ENCODE results near the gene HCFC1. TPM values are rescaled to one million over a fixed set of nuclear protein-coding genes. Genes with fewer than 3 reads are reported as not detected.

Gene HCFC1
- polyA plus RNA-seq, 5 donors: 26.7 to 48.5 (median 31.9) TPM

DNA sequence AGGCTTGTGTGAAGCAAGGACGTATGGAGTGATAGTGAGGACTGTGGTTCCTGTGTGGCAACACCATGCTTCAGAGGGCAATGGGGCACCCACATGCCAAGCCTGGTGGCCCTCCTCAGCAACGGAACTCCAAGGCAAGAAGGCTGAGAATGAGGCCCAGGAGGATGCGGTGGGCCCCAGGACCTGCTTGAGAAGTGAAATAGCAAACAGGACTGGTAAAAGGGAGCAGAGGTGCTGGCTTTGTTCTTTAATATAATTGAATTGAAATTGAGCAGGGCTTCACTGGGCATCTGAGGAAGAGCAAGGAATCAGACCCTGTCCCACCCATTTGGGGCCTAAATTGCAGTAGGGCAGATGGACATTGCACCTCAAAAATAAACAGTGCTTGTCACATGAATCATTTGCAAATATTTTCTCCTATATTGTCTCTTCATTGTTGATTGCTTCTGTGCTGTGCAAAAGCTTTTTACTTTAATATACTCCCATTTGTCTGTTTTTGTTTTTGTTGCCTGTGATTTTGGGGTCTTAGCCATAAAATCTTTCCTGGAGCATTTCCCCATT lies 3.2 kb upstream of the HCFC1 start:
- no peak for DNase-seq

DNA sequence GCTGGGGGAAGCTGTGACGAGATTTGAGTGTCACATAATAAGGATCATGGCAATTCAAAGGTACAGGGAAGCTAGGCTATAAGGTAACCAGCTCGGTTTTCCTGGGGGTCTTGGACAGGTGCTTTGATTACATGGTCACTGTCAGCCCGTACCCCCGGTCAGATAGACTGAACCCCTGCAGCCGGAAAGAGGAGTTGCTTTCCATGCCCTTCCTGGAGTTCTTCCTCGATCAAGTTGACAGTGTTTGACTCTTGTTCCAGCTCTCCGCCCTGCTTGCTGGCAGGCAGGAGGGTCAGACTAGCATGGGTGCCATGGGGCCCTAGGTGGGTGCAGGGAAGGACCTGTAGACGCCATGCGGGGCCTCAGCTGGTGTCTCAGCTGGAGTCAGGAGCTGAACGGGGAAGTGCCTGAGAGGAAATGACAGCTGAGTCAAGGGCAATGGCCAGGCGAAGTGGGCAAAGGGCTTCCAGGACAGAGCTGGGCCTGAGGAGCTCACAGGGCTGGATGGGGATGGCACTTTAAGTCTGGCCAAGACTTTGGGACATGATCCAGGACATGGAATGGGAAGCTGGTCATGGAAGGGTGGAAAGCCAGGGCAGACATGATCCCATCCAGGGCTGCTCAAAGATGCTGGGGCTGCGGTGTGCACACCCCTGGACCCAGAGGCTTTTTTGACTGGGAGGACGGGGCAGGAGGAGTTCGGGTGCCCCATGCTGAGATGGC lies 2.5 kb upstream of the HCFC1 start:
- no peak for DNase-seq

GRCh38 chrX:153973127-153974002 lies 1.7 kb upstream of the HCFC1 start:
- DNase-seq: no peak

- DNase-seq: peak; percentile 89
Measured at GRCh38 chrX:153972368-153973126, 929 bp upstream of the HCFC1 start, which contains the start of gene TMEM187. TMEM187 (plus strand) TSS chrX:153972754; CDS start chrX:153982063, 9,309 bp downstream.

DNA sequence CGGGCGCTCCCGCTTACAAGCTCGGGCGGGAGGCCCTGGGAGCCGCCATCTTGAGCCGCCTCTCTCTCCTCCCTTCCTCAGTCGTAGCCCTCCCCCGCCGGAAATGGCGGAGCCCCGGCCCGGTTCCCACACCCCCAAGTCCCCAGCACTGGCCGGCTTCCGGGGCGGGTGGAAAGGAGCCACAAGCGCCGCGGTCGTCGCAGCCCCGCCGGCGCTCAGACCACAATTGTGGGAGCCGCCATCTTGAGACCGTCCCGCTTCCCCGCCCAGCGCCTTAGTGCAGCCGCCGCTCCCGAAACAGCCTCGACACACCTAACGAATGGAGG lies 531 bp downstream of the HCFC1 start:
- peak; percentile 90 to 91 for DNase-seq

DNA sequence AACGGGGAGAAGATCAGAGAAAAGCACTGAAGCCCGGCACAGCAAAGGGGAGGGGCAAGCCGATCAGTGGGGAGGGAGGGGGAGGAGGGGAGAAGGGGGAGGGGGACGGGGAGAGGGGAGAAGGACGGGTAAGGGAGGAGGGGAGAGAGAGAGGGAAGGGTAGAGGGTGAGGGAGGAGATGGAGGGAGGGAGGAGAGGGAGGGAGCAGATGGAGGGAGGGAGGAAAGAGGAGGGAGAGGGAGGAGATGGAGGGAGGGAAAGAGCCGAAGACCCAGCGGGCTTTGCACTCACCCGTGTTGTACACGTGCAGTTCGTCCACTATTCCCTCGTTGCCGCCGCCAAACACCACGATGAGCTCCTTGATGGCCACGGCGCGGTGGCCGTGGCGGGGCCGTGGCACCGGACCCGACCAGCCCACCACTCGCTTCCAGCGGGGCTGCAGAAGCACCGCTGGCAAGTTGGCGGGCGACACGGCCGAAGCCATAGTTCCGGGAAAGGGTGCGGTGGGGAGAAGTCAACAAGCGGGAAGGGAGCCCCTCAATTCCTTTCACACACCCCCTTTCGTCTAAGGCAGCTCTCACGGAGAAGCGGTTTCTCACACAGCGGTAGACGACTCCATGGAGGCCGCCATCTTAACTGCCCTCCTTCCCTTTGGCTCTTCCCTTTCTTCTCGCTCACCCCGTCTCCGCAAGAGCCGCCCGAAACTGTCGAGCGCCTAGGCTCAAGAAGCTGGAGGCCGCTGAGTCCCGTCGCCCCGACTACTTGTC lies 1.1 kb downstream of the HCFC1 start:
- DNase-seq: peak; percentile 61 to 65

DNA sequence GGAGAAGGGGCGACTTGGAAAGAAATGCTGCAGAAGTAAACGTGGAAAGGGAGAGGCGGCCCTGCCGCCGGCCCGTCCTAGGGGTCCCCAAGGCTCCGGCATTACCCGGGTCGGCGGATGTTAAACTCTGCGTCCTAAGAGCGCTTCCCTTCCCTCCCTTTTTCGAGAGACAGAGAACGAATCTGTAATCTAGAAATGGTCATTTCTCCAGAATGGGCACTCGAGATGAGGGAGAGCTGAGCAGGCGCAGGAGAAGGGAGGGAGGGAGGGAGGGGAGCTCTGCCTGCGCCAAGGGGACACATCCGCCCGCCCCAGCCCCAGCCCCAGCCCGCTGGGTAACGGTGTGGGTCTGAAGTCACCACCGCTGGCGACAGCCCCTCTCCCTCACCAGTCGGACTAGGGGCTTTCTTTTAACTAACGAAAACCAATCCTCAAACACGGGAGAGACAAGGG lies 1.7 kb downstream of the HCFC1 start:
- DNase-seq: peak; percentile 52 to 64

- DNase-seq: no peak
Measured at GRCh38 chrX:153969125-153969903, 2.3 kb downstream of the HCFC1 start.

DNA sequence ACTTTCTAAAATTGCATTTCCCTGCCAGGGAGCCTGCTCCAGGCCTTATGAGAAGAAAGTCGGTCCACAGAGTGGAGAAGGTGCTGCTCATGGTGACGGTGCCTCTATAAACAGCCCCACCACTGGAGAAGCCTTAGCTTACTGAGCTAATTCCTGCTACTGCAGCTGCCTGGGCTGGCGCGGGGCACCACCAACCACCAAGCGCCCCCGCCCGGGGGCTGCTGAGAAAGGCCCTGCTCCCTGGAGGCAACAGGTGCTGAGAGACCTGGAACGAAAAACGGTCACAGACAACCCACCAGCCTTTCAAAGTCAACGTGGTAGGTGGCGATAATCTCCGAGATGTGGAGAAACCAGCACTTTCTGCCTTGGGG lies 2.9 kb downstream of the HCFC1 start:
- DNase-seq: no peak

DNA sequence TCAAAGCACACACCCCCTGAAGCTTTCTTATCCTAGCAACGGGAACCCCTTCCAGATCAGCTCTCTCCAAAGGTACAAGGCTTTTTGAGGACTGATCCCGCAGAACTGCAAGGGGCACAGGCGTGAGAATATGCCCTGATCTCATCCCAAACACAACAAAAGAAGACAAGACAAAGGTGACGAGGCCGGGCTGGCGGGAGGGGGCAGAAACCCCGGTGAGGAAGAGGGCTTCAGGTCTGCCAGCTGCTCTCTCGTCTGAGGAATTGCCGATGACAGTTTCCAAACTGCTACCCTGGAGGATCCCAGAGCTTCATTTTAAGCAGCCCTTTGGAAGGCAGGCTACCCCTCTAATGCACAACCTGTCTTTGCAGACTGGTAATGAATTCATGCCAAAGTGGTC lies 3.4 kb downstream of the HCFC1 start:
- no peak for DNase-seq

GRCh38 chrX:153967536-153968224 lies 3.9 kb downstream of the HCFC1 start:
- no peak for DNase-seq

DNA sequence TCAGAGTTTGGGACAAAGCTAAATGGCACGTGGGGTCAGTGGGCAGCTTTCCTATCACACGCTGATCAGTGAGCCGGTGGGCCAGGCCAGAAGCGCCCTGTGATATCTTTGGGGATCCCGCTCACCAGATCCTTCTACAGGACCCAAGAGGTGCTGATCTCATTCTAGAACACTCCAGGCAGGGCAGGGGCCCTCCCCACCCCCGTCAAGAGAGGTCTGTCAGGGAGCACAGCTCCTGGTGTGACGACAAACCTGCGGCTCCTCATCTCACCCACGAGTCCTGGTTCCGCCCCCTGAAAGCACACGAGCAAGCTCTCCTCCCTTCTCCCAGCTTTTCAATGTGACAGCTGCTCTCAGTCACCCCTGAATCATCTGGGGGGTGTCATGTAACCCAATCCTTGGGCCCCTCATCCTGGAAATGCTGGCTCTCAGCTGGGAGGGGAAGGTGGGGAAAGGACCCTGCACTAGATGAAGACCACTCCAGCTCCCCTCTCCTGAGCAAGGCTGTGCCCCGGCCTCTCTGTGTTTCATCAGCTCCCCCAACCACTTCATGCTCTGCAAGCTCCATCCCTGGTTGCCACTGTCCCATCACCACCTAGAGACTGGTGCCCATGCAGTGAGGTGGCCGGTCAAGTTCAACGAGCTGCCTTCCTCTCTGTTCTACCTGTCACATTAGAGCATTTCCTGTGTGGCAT lies 4.6 kb downstream of the HCFC1 start:
- DNase-seq: no peak

- no peak for DNase-seq
Measured at GRCh38 chrX:153966283-153966688, 5.3 kb downstream of the HCFC1 start.

DNA sequence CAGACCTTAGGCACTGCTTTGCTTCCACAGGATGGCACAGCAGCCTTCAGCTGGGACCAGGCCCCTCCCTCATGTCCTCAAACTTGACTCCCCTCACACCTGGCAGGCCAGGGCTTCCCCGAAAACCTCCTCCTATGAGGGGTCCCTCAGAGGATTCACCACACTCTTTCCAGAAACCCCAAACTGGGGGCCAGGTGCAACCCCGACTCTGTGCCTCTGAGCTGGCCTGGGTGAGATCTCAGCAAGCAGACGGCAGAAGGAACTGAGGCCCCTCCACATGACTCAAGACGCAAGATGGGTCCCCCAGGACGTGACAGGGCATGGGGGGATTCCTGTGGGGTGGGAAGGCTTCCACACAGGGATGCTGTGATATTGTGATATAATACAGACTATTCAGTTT lies 6.2 kb downstream of the HCFC1 start:
- no peak for DNase-seq

- no peak for DNase-seq
Measured at GRCh38 chrX:153964105-153964504, 7.5 kb downstream of the HCFC1 start.

GRCh38 chrX:153963546-153963945 lies 8.1 kb downstream of the HCFC1 start:
- no peak for DNase-seq

- no peak for DNase-seq
Measured at GRCh38 chrX:153961292-153961691, 10.3 kb downstream of the HCFC1 start.

DNA sequence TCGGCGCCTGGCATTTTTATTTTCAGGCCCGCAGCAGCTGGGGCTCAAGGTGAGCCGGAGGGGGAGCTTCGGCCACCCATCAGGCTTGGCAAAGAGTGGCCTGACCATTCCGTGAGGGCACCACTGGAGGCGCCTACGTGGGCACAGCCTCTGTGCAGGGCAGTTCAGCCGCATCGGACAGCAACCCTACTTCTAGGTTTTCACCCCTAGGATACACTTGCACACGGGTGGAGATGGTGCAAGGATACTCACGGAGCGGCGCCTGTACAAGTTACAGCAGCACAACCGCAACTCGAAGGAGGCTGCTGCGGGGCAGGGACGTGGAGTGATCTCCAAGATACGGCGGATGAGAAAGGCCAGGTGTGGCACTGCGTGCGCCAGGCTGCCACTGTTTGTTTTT lies 10.8 kb downstream of the HCFC1 start:
- DNase-seq: no peak

DNA sequence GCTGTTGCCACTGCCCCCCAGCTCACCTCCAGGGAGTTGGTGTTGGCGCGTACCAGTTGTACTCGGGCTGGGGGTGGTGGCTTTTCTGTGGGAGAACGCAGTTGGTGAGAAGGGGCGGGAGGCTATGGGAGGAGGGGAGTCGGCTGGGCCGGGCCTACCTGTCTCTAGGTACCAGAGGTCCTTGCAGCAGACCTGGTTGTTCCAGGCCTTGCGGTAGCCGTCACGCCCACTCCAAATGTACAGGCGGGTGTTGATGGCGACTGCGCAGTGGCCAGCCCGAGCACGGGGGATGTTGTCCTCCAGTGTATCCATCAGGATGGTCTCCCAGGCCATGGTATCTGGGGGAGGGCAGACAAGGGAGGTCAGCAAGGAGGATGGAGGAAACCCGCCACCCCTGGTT lies 11.5 kb downstream of the HCFC1 start:
- DNase-seq: no peak

All from right lung (tissue), 5 donors.